ENCODE measurements around the gene IDH3B.

Gene IDH3B

DNA sequence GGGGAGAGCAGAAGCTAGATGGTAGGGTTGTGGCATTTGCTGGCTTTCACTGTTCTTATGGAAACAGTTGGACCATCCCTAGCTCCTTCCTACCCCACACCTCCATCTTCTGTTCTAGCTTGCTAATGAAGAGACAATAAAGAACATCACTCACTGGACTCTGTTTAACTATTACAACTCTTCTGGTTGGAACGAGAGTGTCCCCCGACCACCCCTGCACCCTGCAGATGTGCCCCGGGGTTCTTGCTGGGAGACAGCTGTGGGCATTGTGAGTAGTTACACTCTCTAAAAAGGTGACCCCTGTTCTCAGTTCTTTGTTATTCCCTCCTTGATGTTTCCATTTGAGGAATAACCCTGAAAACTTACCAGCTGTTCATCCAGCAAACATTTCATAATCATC lies 51.9 kb downstream of the IDH3B start:
- no peak for DNase-seq

- no peak for DNase-seq
These were observed 52.9 kb downstream of the IDH3B start for GRCh38 chr20:2610941-2611720.

DNA sequence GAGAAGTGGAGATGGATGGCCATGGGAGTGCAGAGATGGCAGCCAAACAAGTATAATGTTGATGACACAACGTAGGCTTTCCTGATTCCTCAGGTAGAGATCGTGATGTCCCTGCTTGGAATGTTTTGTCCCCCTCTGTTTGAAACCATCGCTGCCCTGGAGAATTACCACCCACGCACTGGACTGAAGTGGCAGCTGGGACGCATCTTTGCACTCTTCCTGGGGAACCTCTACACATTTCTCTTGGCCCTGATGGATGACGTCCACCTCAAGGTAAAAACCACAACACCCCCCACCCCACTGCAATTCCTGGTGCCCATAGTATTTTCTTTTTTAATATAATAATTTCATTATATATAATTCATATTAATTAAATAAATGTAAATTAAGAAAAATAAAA lies 53.7 kb downstream of the IDH3B start:
- DNase-seq: no peak

Measured in activated T-cell treated with anti-CD3 and anti-CD28 coated beads for 4 hours (primary cell).